NCI-H345 (cell line): ENCODE data around the gene FAM120A.
"Not testable (repeated sequence)": the region's sequence is repeated elsewhere in the genome, so short reads cannot be mapped to it uniquely, and the experiment has no call there.

Experiments used
- DNase-seq: peaks from one replicate; lab custom pipeline; 2025; lab: John Stamatoyannopoulos, UW

Gene FAM120A

GRCh38 chr9:93509084-93509483 is 57.6 kb downstream of the FAM120A start:
- DNase-seq = no peak

- no peak for DNase-seq
Measured at GRCh38 chr9:93510041-93510440, 58.6 kb downstream of the FAM120A start.

- not testable (repeated sequence) for DNase-seq
Measured at GRCh38 chr9:93511228-93511627, 59.7 kb downstream of the FAM120A start.

- not testable (repeated sequence) for DNase-seq
Measured at GRCh38 chr9:93512170-93512812, 60.8 kb downstream of the FAM120A start.

GRCh38 chr9:93513606-93514005 is 62.1 kb downstream of the FAM120A start:
- no peak for DNase-seq

GRCh38 chr9:93517331-93517730 is 65.8 kb downstream of the FAM120A start:
- DNase-seq = no peak

GRCh38 chr9:93520523-93520922 is 69.0 kb downstream of the FAM120A start:
- no peak for DNase-seq

- no peak for DNase-seq
Measured at GRCh38 chr9:93522736-93523135, 71.3 kb downstream of the FAM120A start.

- DNase-seq = no peak
Measured at GRCh38 chr9:93523518-93524144, 72.1 kb downstream of the FAM120A start.

GRCh38 chr9:93525476-93525875 is 74.0 kb downstream of the FAM120A start:
- no peak for DNase-seq

GRCh38 chr9:93531374-93531773 is 79.9 kb downstream of the FAM120A start:
- DNase-seq = no peak

GRCh38 chr9:93532141-93532540 is 80.7 kb downstream of the FAM120A start:
- no peak for DNase-seq

GRCh38 chr9:93533863-93534262 is 82.4 kb downstream of the FAM120A start:
- DNase-seq = no peak

GRCh38 chr9:93536167-93536566 is 84.7 kb downstream of the FAM120A start:
- no peak for DNase-seq

GRCh38 chr9:93536874-93537273 is 85.4 kb downstream of the FAM120A start:
- no peak for DNase-seq

- no peak for DNase-seq
Measured at GRCh38 chr9:93540305-93540704, 88.8 kb downstream of the FAM120A start.

GRCh38 chr9:93541005-93541404 is 89.5 kb downstream of the FAM120A start:
- no peak for DNase-seq

GRCh38 chr9:93541581-93542349 is 90.3 kb downstream of the FAM120A start:
- no peak for DNase-seq

- no peak for DNase-seq
Measured at GRCh38 chr9:93543117-93543516, 91.6 kb downstream of the FAM120A start.

GRCh38 chr9:93546356-93546755 is 94.9 kb downstream of the FAM120A start:
- DNase-seq = peak; percentile 44

- DNase-seq = peak; percentile 15
Measured at GRCh38 chr9:93549611-93550010, 98.1 kb downstream of the FAM120A start.

GRCh38 chr9:93552923-93553322 is 101.4 kb downstream of the FAM120A start:
- DNase-seq = no peak

- DNase-seq = no peak
Measured at GRCh38 chr9:93555370-93555769, 103.9 kb downstream of the FAM120A start.
